NCI-H774 (cell line): ENCODE measurements around the gene EHD3.
"Not testable (repeated sequence)": the region's sequence is repeated elsewhere in the genome, so short reads cannot be mapped to it uniquely, and the experiment has no call there.

Experiments
- DNase-seq: peaks from one replicate; lab custom pipeline; 2025; lab: John Stamatoyannopoulos, UW

The EHD3 gene

DNA sequence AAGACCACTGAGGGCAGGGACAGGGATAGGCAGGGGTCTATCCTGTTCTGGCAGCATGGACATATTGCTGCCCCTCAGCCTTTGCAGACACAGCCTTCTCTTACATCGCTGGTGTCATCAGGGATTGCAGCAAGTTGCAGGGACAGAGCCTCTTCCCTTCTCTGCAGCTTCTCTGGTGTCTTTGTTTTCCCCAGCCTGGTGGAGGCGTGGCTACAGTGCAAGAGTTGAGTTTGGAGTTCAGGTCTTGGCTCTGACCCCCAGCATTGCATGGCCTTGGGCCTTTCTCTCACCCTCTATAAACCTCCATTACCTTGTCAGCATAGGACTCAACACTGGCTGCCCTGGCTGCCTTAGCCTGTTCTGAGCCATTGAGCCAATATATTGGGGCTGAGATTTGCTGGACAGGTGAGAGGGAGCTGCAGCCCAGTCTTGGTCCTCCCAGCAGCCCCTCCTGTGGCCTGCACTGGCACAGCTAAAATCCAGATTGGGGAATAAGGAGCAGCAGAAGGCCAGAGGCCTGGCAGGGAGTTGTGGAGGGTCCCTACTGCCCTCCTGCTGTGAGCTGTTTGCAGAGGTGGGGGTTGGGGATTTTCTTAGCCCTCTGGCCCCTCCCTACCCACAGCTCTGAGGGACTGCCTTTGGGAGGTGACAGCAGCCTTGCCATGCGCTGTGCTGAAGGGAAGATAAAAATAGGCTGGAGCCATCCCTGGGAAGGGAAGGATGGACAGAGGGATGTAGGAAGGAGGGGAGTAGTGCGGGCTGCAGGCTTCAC, 22.8 kb downstream of the EHD3 start:
- DNase-seq: no peak

DNA sequence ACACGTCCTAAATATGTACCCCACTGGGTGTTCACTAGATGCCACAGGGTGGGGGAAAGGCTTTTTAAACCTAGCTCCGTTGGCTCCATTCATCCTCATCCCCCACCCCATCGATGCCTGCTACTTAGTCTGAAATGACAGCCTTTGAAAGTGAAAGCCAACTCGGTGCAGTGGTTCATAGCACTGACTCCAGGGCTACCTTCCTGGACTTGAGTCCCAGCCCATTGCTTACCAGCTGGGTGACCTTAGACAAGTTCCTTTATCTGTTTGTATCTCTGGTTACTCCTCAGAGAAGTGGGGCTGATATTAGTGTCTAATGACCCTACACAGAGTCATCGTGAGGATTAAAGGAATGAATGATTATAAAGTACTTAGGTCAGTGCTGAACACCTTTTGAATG, 24.4 kb downstream of the EHD3 start:
- no peak for DNase-seq

DNA sequence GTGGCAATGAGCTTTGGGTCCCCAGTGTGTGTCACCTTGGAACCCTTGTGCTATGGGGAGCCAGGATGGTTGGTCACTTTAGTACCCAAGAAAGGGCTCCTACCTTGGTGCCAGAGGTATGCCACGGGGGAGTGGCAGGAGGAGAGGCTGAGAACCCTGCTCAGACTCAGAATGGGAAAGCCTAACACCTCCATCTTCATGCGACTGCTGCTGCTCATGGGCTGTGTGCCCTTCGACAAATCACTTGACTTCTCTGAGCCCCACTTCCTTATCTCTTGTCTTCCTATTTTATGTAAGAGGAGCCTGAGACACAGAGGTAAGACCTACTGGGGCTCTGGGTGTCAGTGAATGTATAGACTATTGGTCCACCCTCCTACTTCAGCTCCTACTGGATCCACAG, 25.1 kb downstream of the EHD3 start:
- DNase-seq: no peak

DNA sequence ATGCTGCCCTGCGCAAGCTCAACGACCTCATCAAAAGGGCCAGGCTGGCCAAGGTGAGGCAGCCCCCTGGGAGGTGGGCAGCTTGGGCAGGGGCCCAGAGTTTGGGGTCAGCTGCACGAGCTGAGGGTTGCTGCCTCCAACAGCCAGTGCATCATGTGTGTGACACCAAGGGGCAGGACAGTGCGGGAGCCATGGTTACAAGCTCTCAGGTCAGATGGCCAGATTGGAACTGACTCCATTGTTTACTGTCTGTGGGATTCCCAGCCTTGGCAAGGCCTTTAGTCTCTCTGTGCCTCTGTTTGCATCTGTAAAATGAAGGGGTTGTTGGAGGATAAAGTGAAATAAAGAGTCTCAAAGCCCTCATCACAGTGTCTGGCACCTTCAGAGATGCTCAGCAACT, 26.9 kb downstream of the EHD3 start:
- DNase-seq: no peak

DNA sequence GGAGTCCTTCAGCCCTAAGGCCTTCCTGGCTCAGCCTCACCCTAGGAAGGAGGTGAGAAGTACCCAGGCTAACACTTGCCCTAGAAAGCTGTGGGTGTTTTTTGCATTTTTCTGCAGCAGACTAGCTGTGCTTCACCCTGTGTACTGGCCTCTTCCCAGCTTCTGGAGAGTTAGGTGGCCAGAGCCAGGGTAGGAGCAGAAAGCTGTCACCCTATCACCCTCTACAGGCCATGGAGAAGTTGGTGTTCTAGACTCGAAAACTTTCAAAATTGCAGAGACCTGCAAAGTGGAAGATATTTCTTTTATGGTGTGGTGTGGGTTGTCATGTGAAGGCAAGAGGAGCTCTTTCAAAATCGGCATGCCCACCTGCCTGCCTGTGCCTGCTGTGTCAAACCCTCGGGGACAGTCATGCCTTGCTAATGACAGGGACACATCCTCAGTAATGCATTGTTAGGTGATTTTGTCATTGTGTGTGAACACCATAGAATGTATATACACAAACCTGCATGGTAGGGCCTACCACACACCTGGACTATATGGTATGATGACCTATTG, 29.8 kb downstream of the EHD3 start:
- DNase-seq: no peak

DNA sequence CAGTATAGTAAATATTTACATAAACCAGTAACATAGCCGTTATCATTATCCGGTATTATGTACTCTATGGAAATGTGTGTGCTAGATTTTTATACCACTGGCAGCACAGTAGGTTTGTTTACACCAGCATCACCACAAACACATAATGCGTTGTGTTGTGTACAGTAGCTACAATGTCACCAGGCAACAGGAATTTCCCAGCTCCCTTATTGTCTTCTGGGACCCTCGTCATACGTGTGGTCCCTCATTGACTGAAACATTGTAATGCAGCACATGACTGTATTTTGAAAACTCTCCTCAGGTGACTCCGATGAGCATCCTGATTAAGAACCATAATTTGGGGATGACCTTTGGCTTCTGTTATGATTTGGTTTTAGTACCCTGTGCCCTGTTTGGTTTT, 31.3 kb downstream of the EHD3 start:
- no peak for DNase-seq

DNA sequence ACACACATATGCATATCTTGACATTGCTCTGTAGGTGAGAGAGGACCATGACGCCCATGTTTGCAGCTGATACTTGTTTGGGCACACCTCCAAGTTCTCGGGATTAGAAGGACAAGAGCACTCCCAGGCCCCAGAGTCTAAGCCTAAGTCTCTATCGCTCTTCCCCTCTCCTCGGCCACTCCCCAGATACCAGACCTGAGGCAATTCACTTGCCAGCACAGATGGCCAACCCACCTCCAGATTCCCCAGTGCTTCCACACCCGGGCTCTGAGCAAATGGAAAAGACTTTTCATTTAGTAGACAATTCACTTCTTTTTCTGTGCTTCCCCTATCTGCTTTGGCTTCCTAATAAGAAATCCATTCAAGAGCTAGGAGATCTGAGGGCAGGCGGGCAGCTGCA, 32.9 kb downstream of the EHD3 start:
- DNase-seq: no peak

DNA sequence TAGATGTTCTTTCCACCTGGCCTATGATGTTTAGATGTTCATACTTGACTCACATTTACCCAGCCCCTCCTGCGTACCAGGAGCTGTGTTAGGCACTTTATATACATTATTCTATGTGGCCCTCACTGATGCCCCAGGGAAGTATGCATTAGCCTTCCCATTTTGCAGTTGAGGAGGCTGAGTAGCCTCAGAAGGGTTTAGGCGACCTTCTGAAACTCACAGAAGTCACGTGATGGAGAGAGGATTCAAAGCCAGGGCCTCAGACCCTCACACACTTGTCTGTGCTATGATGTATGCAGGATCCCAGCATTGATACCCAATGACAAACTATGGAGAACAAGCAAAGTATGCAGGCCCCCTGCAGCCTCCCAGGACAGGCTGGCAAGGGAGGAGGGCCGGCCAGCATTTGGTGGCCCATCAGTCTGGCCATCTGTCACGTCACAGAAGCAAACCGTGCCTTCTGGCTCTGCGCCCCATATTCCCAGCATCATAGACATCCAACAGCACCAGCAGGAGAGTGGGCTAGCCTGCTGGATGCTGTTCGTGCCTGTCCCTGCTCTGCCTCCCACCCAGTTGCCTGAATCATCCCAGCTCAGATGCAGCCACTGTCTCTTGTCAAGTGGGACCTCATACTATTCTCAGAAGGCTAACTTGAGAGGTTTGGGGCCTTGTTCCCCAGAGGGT, 33.6 kb downstream of the EHD3 start:
- DNase-seq: no peak

DNA sequence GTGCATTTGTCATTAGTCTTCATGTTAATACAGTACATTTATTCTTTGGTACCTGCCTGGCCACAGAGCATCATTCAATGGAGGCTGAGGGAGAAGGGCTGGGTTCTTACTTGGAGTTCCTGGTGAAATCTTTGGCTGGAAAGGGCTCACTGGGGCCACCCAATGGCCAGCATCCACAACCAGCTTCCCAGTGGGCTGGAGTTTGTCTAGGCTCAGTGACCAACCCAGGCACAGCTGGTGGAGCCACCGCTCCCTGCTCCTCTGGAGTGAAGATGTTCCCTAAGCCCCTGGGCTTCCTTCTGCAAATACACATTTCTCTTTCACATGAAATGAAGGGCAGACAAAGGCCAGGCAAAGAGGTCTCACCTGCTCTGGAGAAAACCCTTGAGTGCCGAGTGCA, 34.4 kb downstream of the EHD3 start:
- no peak for DNase-seq

DNA sequence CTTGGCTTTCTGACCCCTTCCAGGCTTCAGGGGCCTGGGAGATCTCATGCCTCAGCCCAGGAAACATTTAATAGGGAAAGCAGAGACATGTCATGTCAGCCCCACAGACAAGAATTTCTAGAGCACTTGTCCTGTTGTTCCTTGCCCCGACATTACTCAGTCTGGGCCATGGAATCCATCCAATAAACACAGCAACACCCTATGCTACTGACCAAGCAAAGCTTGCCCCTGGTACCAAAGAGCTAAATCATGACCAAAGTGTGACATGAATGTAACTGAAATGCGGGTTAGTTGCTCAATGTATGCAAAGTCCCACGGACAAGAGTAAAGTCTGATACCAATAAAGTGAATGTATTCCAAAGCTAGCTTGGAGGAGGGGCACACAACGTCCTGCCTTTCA, 35.1 kb downstream of the EHD3 start:
- DNase-seq: no peak

DNA sequence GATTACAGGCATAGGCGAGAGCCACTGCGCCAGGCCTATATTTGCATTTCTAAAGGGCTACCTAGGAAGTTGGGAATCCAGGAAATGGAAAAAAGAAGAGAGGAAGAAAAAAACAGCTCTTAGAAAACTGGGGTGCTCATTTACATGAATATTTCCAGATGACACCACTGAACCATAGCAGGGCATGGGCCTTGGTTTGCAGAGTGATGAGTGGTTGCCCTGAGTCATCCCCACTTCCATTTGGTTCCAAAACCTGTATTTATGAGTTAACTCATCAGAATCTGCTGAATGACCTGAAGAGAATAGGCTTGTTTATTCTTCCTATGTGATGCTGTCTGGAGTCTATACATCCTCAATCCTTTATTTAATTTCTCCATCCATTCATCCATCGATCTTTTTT, 36.2 kb downstream of the EHD3 start:
- DNase-seq: no peak

DNA sequence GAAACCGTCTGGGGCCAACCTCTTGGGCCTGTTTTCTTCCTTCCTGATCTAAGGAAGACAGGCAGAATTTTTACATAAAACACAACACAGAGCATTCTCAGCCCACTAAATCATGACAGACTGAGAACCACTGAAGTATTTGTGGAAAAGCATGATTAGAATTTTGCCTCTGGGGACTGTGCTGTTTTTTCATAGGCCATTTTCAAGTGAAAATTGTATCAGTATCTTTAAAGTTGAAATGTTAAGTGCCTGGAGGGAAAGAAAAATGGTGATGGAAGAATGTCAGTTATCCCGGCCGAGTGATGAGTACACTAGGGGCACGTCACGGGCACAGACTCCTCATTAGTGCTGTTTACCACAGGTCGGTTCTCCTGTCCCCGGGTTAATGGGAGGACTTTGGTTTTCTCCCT, 36.9 kb downstream of the EHD3 start:
- DNase-seq: no peak

DNA sequence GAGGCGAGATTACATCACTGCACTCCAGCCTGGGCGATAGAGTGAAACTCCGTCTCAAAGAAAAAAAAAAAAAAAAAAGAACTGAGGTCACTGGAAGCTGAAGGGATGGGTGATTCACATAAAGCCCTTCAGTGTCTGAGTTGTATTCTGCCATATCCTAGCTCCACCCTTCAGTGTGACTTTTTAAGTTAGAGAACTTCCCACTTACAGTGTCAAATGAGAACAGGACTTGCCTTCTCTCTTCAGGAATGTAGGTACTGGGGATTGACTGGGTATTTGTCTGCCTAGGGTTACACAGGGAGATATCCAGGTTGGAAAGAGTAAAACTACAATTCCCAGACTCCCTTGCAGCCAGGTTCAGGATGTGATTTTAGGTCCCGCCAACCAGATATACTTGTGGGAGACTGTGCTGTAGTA, 37.9 kb downstream of the EHD3 start:
- DNase-seq: no peak

DNA sequence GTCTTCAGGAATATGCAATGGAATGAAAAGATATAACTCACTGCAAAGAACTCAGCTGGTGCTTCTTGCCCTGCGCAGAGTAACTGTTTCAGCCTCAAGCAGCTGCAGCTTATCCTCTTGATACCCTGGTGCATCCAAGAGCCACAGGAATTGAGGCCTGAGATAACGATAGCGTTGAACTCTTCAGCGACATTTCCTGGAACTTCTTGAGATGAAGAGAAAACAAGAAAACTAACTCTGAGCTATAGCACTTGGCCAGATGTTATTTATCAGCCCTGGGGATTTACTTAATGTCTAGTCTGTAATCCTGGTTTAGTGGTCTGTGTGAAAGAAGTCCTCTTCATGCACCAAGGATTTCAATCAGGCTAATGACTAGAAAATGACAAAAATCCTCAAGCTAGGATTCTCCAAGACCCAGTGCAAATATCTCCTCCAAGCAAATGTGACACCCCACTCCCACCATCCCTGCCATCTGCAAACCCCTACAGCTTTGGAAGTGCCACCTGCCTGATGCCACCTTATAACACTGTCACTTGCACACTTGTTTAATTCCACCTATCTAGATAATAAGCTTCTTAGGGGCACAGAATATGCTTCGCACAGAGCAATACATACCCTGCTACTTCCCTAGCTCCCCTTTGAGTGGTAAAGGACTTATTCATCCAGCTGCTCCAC, 40.6 kb downstream of the EHD3 start:
- DNase-seq: no peak

DNA sequence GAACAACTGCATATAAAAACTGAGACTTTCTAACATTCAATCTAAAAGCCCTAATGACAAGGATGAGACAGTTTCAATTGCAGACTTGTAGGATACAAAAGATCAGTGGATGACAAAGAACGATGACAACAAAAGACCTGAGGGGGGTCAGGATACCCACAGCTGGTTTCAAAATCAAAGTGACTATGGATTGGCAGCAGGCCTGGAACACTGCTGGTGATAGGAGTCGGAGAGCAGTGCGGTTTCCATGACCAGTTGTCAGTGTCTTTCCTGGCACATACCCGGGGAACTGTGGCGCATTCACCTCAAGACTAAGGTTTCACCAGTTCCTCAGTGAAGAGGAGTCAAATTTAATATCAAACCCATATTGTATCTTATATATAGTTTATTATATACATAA, 42.0 kb downstream of the EHD3 start:
- DNase-seq: no peak

DNA sequence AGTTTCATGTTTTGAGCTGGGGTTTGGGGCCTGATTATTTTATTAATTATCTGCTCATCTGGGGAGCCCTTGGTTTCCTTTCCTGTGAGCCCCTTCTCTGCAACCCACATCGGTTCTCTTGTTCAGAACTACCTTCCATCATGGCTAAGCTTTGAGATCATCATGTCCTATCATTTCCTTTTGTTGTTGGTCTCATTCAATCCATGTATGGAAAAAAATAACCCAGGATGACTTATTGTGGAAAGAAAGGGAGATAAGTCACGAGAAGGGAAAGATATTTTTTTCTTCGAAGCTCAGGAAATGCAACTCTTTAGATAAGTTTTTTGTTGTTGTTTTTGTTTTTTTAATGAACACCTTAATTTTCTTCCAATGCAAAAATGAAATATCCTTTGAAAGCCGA, 43.7 kb downstream of the EHD3 start:
- DNase-seq: no peak

DNA sequence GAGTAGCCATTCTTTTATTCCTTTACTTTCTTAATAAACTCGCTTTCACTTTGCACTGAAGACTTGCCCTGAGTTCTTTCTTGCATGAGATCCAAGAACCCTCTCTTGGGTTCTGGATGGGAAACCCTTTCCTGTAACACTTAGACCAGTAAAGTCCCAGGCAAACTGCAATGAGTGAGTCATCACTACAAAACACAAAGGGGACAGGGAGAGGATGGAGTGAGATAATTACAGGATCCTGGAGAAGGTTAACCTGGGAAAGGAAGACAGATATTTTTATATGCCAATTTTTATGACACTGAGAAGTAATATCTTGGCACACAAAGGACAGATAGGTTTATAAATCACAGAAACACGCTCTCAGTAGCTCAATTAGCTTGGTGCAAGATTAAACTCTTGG, 48.7 kb downstream of the EHD3 start:
- DNase-seq: no peak

DNA sequence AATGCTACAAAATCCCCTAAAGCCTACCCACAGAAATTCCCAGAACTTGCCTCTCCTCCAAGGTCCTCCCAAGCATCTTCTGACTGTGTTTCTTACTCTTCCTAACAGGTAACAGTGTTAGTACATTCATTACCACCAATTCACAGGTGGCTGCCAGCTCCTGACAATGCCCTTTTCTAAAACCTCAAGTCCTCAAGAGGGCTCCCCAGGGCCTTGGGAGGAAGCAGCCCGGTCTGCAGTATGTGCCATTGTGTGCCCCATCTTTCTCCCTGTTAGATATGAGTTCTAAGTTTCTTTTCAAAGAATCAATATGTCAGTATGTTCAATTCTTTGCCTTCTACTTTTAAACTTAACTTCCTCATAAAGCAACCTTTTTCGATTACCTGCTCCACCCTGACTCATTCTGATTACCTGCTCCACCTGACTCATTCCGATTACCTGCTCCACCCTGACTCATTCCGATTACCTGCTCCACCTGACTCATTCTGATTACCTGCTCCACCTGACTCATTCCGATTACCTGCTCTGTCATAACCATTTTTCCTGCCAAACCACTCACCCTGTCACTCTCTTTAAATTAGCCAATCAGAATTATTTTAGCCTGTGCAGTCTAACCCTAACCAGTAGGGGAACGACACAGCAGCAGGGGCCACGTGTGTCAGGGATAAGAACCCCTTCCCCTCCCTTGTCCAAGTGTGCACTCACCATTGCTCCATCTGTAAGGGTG, 49.4 kb downstream of the EHD3 start:
- not testable (repeated sequence) for DNase-seq

DNA sequence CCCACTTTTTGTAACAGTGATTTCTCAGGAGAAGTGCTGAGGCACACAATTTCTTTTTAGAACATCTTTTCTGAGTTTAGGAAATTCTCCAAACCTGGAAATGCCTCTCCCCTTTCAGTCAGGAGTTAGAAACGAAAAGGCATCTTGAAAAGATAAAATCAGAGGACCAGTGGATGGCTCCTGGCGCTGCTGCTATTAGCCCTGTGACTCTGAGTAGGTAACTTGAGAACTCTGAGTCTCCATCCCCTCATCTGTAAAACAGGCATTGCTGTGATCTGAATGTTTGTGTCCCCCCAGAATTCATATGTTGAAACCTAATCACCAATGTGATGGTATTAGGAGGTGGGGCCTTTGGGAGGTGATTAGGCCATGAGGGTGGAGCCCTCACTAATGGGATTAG, 50.2 kb downstream of the EHD3 start:
- DNase-seq: no peak

DNA sequence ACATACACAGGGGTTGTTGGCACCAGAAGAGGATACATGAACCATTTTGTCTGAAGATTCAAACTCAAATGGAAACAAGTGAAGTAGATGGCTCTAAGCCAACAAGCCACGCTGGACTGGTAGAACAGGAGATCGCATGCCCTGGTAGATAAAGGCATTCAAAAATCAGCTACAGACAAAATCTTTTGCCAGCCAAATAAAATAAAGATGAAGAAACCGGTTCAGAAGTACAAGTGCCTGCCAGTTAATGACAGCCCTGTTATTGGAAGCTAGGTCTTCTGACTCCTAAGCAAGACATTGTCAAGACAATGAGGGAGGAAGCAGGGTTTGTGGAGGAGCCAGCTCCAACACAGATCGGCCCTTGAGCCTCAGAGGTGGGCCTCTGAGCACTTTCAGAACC, 52.3 kb downstream of the EHD3 start:
- no peak for DNase-seq

DNA sequence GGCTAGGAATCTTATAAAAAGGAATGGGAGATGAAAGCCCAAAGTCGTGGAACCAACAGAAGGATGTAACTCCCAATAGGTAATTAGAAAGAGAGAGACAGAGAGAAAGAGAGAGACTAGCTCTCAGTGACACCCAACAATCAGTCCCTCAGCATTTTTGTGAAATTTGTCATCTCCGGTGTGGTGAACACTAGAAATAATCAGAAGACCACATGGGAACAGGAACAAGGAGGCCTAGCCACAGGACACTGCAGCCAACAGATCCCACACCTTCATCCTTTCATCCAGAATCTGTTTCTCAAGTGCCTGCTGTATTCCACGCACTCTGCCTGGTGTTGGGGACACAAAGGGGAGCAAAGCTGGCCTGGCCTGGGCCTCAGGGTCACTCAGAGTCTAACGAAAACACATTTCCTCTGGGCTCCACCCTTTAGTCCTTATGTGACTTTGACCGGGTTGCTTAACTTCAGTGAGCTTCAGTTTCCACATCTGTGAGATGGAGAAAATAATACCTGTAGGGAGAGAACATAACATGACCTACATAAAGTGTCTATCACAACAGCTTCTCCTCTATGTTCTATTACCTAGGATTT, 53.1 kb downstream of the EHD3 start:
- no peak for DNase-seq

DNA sequence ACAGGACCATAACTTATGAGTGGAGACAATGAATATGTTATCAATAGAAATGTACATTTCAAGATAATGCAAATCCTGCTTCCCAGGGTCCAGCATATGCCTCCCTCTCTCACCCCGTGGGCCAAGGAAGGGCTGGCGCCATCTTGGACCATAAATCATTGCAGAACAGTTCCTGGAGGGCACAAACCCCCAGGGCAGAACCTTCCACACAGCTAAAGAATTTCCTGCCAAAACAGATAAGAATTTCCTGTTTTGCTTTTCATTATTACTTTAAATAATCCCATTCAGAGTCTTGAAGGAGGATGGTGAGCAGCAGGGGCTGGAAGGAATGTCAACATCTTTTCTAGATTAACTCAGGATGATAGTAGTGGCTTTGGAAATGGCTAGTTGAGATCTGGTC, 53.7 kb downstream of the EHD3 start:
- no peak for DNase-seq
